ENCODE data around the gene CTNNA3. TPM values are rescaled to one million over a fixed set of nuclear protein-coding genes. Genes with fewer than 3 reads are reported as not detected.

Gene CTNNA3
- total RNA-seq, 2 donors from 2014 or later = 3.2 to 7.2 TPM

GRCh38 chr10:67144530-67144929 is 551.5 kb downstream of the CTNNA3 start:
- no peak overlapping the region for H3K4me3 ChIP-seq (ENCODE audit: low read length)
- no peaks in the 10 kb centered on the region for H3K27me3 ChIP-seq (ENCODE audit: control insufficient read depth, insufficient read depth, low read length, poor library complexity, severe bottlenecking)
- H3K4me1 ChIP-seq (ENCODE audit: control insufficient read depth, insufficient read depth, low read length) = no peaks in the 10 kb centered on the region
- no peaks in the 10 kb centered on the region for H3K4me1 Mint-ChIP-seq
- no peak for TF ChIP-seq CTCF (conservative IDR thresholded peaks at IDR 0.05)
- no peak for DNase-seq
- no peak overlapping the region for H3K27ac Mint-ChIP-seq
- H3K36me3 ChIP-seq (ENCODE audit: control insufficient read depth, insufficient read depth, low read length) = no peaks in the 10 kb centered on the region
- H3K9me3 Mint-ChIP-seq = no peaks in the 10 kb centered on the region
- H3K27me3 Mint-ChIP-seq (ENCODE audit: insufficient read depth) = no peaks in the 10 kb centered on the region
- H3K27ac ChIP-seq (ENCODE audit: low read depth, low read length) = no peak overlapping the region
- H3K36me3 Mint-ChIP-seq (ENCODE audit: low read depth) = no peaks in the 10 kb centered on the region
- no peaks in the 10 kb centered on the region for H3K9me3 ChIP-seq (ENCODE audit: control insufficient read depth, low read length)
- H3K9ac ChIP-seq (ENCODE audit: extremely low read depth, low read length, poor library complexity, severe bottlenecking) = no peak overlapping the region
- WGBS, 2 experiments (ENCODE audit: insufficient coverage in 1 of 2, insufficient read length in 1 of 2) = 97% methylated on average over 1 of the region's 1 CpG; no CpG with 5 or more reads in 1 of the 2 experiments
- H3K4me3 Mint-ChIP-seq = no peak overlapping the region

DNA sequence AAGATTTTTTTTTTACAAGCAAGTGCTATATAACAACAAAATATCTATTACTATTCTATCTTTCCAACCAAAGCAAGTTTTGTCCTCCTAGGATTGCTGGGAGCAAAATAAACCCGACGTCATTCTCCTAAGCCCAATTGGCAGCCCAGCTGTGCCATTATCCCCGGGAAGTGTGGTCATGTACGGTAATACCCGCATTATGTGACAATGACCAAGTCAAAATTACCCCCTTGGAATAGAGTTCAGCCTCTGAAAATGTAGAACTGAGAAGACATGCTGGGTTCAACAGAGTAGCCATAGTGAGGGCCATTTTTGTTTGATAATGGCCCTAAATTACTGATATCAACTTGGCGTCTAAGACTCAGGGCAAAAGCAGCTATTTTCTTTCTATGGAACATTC is 554.7 kb downstream of the CTNNA3 start:
- Mint-ChIP-seq H3K27ac (no peak overlapping the region), H3K36me3 (ENCODE audit: low read depth) (no peaks in the 10 kb centered on the region), H3K27me3 (ENCODE audit: insufficient read depth) (no peaks in the 10 kb centered on the region), H3K9me3 (no peaks in the 10 kb centered on the region), H3K4me3 (no peak overlapping the region), H3K4me1 (no peaks in the 10 kb centered on the region)
- no peaks in the 10 kb centered on the region for H3K9me3 ChIP-seq (ENCODE audit: control insufficient read depth, low read length)
- DNase-seq = peak; percentile 40
- no peak overlapping the region for H3K4me3 ChIP-seq (ENCODE audit: low read length)
- H3K27me3 ChIP-seq (ENCODE audit: control insufficient read depth, insufficient read depth, low read length, poor library complexity, severe bottlenecking) = no peaks in the 10 kb centered on the region
- no peak overlapping the region for H3K9ac ChIP-seq (ENCODE audit: extremely low read depth, low read length, poor library complexity, severe bottlenecking)
- H3K36me3 ChIP-seq (ENCODE audit: control insufficient read depth, insufficient read depth, low read length) = no peaks in the 10 kb centered on the region
- TF ChIP-seq CTCF (conservative IDR thresholded peaks at IDR 0.05) = no peak
- H3K27ac ChIP-seq (ENCODE audit: low read depth, low read length) = no peak overlapping the region
- WGBS, 2 experiments (ENCODE audit: insufficient coverage in 1 of 2, insufficient read length in 1 of 2) = 92 to 95% methylated on average over 5 to 6 of the region's 6 CpGs
- no peaks in the 10 kb centered on the region for H3K4me1 ChIP-seq (ENCODE audit: control insufficient read depth, insufficient read depth, low read length)

DNA sequence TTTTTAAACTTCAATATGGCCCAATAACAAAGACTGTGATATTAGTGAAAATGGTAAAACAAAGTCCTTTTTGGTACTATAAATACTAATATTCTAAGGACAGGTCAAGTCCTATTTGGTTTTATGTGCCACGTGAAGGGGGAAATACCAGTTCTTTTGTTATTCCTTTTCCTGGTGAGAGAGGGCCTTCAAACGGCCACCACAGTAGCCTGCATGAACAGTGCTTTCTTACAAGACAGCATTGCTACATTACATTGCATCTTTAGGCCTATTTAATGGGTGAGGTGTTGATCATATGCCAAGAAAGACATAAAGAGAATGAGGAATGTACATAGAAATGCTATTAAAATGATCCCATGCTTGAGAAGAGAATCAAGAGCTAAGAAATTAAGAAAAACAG is 555.4 kb downstream of the CTNNA3 start:
- no peaks in the 10 kb centered on the region for H3K9me3 Mint-ChIP-seq
- Histone ChIP-seq H3K27me3 (ENCODE audit: control insufficient read depth, insufficient read depth, low read length, poor library complexity, severe bottlenecking) (no peaks in the 10 kb centered on the region), H3K9ac (ENCODE audit: extremely low read depth, low read length, poor library complexity, severe bottlenecking) (no peak overlapping the region), H3K9me3 (ENCODE audit: control insufficient read depth, low read length) (no peaks in the 10 kb centered on the region), H3K4me1 (ENCODE audit: control insufficient read depth, insufficient read depth, low read length) (no peaks in the 10 kb centered on the region), H3K27ac (ENCODE audit: low read depth, low read length) (no peak overlapping the region), H3K4me3 (ENCODE audit: low read length) (no peak overlapping the region), H3K36me3 (ENCODE audit: control insufficient read depth, insufficient read depth, low read length) (no peaks in the 10 kb centered on the region)
- WGBS, 2 experiments (ENCODE audit: insufficient coverage in 1 of 2, insufficient read length in 1 of 2) = 37% methylated on average over 2 of the region's 2 CpGs; no CpG with 5 or more reads in 1 of the 2 experiments
- H3K27ac Mint-ChIP-seq = no peak overlapping the region
- DNase-seq = peak; percentile 40
- no peaks in the 10 kb centered on the region for H3K27me3 Mint-ChIP-seq (ENCODE audit: insufficient read depth)
- H3K4me1 Mint-ChIP-seq = no peaks in the 10 kb centered on the region
- H3K4me3 Mint-ChIP-seq = no peak overlapping the region
- no peak for TF ChIP-seq CTCF (conservative IDR thresholded peaks at IDR 0.05)
- H3K36me3 Mint-ChIP-seq (ENCODE audit: low read depth) = no peaks in the 10 kb centered on the region
